GM19240 (cell line): ENCODE measurements around the gene CYP26B1.

Experiments
- DNase-seq: peaks from one replicate; pipeline ENCODE4 v3.0.0; 2011; ENCODE audit warnings: low spot score; ENCODE audit not compliant: insufficient read length

CYP26B1 gene

GRCh38 chr2:72131371-72131891 lies 16.2 kb downstream of the CYP26B1 start:
- DNase-seq, result no peak

DNA sequence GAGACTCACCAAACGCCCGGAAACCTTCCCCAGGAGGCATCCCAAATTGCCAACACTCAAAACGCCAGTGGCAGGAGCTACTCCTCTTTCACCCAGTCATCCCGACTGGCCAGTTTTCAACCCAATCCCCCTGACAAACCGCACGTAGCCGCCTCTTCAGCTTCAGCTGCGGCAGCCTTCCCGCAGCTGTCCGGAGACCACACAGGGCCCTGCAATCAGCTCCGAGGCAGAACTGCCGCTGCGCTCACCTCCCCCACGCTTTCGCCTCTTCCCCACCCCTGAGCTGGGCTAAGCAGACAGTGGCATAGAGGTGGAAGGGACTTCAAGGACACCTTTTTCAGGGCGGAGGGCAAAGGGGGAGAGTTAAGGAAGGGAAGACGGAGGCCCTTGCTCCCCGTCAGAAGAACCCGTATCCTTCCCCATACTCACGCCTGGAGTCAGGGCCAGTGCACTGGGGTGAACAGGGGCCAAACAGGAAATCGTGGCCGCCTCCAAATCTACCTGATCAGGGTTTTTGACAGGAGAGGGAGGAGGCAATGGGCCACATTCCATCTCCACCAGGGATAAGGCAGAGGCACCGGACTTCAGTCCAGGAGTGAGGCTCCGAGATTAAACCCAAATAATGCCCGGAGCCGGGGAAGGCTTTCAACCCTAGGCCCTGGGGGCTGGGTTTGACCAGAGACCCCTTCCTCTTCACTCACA lies 16.9 kb downstream of the CYP26B1 start:
- no peak for DNase-seq

DNA sequence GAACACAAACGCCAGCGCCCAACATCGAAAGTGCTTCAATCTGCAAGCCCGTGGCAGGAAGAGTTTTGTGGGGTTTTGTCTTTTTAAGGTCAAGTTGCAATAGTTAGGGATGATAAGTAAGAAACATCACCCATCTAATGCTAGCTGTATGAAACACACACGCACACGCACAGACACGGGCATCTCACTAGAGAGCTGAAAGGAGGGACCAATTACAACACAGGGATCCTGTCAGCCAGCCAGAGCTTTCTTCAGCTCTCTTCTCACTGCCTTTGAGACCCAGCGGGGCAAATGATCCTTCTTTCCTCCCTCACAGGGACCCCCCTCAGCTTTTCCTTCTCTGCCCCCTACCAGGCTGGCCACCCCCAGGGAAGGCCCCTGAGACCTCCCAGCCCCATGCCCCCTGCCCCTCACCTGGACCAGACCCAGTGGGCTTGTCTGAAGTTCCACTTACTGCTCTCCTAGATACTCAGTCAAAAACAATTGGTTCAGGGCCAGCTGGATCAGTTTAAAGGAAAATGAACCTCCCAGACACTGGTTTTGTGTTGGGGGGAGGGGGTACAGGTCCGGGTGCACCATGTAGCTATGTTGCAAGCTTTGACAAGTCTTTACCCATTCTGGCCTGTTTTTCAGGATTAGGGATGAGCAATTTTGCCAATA lies 17.9 kb downstream of the CYP26B1 start:
- no peak for DNase-seq

DNA sequence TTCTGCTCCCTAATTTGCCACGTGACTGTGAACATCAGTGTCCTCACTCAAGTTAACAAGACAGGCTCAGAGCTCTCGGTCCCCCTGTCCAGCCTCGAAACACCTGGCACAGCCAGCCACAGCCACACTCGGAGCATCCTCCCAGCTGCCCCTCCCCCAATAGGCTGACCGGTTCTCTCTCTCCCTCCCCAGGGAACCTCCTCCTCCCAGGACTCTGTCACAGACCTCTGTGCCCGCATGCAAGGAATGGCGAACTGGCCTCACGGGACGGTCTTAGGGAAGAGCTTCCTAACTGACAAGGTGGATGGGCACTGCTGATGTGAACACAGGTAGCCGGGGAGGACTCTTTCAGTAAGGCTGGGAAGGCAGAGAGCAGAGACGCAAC lies 18.8 kb downstream of the CYP26B1 start:
- no peak for DNase-seq

- no peak for DNase-seq
Observed at GRCh38 chr2:72128059-72128842, 19.4 kb downstream of the CYP26B1 start.

GRCh38 chr2:72127401-72128058 lies 20.1 kb downstream of the CYP26B1 start:
- DNase-seq, result no peak

- no peak for DNase-seq
Observed at GRCh38 chr2:72126186-72127100, 21.2 kb downstream of the CYP26B1 start.

DNA sequence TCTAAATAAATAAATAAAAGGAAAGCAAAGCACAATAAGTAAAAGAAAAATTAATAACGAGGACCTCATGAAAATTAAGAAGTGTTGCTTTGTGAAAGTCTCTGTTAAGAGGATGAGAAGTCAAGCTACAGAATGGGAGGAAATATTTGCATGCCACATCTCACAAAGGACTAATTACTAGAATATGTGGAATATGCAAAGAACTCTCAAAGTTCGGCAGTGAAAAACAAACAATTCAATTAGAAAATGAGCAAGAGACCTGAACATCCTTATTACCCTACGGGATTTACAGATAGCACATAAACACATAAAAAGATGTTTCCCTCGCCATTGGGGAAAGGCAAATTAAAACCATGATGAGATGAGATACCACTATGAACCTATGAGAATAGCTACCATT lies 23.3 kb downstream of the CYP26B1 start:
- no peak for DNase-seq

DNA sequence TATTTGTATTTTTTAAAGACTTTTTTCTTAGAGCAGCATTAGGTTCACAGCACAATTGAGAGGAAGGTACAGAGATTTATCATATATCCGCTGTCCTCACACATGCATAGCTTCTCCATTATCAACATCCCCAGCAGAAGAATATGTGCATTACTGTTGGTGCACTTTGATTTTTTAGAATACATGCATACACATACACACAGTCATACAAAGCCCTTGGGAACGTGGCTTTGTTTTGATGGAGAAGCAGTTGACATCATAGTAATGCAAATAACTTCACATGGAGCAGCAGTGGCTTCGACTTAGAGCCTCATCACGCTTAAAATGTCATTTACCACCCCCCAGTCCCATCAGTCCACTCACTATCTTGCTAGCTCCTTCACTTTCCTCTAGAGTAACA lies 26.5 kb downstream of the CYP26B1 start:
- no peak for DNase-seq

GRCh38 chr2:72118951-72119350 lies 28.7 kb downstream of the CYP26B1 start:
- DNase-seq, result no peak

DNA sequence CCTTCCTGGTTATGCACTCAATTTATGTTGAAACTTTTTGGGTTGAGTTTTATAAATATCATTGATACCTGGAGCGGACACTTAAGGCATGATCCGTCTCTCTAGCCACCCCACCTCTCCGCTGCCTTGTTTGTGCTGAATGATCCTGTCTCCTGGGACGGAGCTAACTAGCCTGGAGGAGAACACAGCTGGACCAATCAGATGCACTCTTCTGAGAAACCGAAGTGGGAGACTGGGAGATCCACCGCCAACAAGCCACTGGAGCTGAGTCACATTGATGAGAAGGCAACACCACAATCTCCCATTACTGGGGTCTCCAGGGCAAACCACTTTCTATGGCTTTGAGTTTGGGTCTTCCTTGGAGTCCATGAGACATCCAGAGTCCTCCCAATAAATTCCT lies 29.3 kb downstream of the CYP26B1 start:
- DNase-seq, result no peak

DNA sequence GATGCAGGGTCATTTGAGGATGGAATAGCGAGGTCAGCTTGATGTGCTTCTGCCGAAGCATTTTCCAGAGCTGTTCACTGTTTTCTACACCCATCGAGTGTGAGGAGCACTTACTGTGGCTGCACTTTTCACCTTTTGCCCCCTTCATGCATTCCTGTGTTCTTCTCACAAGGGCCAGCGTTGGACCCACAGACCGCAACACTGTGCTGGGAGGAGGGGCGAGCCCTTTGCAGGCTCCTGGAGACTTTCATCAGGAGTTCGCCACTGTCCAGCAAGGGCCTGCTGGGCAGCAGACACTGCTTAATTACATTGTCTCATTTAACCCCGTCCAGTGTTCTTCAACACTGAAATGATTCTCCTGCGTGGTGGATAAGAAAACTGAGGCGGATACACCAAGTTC lies 29.9 kb downstream of the CYP26B1 start:
- no peak for DNase-seq

GRCh38 chr2:72117029-72117428 lies 30.6 kb downstream of the CYP26B1 start:
- no peak for DNase-seq

DNA sequence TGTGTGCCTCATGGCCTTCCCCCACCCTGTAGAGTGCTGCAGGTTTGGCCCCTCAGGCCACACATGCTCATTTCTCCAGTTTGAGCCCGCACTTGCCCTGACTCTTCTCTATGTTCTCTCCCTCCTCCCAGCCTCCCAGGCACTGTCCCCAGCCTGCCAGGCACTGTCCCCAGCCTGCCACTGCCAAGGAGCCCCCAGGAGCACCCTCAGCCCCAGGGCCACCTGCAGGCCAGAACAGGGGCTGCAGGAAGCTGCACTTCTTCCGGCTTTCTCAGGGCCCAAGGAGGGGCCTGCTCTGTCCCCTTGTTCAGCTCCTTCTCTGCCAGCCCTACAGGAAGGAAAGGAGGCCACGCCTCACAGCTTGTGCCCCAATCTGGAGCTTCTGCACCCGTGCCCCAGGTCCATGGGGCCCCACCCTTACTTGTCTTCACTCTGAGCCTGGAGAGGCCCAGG lies 31.6 kb downstream of the CYP26B1 start:
- no peak for DNase-seq

DNA sequence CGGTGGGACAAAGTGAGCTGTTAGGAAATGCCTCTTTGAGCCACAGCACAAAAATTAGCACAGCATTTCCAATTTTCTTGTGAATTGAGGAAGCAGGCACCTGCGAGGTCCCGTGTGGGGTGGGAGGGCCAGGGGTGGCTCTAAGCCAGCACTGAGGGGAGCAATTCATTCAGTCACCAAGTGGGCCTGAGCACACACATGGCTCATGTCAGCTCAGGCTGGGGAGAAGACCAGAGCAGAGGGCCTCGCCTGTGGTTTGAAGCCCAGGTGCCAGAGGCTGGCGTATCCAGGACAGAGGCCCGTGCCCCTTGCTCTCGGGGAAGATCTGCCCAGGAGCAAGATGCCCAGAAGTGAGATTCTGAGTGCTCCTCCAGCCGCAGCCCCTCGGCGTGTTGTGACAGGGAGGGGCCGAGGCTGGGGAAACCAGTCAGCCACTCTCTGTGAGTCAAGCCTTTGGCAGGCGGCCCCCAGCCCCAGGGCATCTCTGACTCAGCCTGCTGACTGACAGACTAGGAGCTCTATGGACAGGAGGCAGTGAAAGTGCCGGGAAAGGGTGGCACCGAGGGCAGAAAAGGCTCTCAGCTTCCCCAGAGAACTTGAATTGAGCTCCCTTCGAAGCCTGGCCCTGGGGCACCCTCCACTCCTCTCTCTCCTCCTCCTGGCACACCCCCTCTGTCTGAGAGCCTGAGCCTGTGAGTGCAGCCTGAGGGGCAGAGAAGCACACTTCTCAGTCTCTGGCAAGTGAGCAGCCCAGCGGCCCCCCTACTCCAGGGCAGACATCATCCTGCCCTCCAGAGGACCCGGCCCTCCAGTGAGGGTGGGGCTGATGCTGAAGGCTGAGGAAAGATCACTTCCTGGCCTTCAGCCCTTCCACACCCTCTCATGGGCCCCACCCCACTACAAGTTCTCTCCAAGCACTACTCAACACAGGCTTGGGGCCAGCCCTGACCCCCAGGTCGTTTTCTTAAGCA lies 32.3 kb downstream of the CYP26B1 start:
- no peak for DNase-seq

DNA sequence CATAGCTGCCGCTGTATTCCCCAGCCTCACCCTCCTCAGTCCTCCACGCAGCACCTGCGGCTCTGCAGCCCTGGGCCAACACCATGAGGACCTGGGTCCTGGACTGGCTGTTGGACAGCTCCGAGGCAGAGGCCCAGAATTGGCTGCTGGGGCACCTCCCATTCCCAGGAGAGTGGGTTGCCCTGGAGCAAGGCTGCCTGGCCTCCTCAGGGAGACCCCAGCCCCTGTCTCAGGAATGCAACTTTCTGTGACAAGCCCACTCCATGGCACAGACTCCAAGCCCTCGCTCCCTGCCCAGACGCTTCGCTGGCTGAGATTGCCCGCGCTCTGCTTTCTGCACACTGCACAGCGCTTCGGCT lies 33.0 kb downstream of the CYP26B1 start:
- DNase-seq, result no peak

DNA sequence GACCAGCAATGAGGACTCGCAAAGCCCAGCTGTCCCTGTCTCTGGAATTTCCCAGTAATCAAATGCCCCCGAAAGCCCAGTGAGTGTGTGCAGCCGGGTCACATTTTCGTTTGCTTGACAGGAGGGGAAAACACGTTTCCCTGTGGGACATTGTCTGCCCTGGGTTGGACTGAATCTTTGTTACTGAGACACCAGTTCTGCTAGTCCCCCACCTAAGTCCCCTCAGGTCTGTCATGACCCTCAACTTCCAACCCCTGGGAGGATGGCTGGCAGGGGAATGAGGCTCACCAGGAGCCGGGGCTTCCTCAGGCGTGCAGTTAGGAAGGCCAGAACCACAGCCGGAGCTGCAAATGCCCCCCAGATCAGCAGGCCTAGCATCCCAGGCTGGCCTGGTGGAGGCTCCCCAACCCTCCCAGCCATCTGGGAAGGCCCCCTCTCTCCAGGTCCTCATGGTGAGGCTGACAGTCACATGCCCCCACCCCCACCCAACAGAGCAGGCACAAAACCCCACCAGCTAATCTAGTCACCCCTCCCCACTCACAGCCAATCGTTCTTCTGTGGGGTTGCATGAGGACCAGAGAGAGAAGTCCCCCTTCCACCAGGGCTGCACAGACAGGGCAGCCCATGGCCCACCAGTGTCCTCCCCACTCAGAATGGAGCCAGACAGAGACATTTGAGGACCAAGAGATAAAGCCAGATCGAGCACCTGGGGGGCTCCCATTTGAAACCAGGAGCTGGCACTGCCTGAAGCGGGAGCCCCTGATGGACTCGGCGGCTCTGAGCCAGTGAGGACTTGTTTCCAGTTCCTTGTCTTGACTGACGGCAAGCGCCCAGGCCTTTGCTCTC lies 33.6 kb downstream of the CYP26B1 start:
- no peak for DNase-seq

GRCh38 chr2:72112981-72113846 lies 34.4 kb downstream of the CYP26B1 start:
- DNase-seq, result no peak
